Measurements from ENCODE around the gene RNF32.

- TF ChIP-seq CTCF (IDR thresholded peaks at IDR 0.05), result no peak
- TF ChIP-seq MAX (CRISPR knock-in tag; IDR thresholded peaks at IDR 0.05), result no peak
- no peak for TF ChIP-seq ZNF281 (CRISPR knock-in tag; IDR thresholded peaks at IDR 0.05)
- TF ChIP-seq, protein P1, sequence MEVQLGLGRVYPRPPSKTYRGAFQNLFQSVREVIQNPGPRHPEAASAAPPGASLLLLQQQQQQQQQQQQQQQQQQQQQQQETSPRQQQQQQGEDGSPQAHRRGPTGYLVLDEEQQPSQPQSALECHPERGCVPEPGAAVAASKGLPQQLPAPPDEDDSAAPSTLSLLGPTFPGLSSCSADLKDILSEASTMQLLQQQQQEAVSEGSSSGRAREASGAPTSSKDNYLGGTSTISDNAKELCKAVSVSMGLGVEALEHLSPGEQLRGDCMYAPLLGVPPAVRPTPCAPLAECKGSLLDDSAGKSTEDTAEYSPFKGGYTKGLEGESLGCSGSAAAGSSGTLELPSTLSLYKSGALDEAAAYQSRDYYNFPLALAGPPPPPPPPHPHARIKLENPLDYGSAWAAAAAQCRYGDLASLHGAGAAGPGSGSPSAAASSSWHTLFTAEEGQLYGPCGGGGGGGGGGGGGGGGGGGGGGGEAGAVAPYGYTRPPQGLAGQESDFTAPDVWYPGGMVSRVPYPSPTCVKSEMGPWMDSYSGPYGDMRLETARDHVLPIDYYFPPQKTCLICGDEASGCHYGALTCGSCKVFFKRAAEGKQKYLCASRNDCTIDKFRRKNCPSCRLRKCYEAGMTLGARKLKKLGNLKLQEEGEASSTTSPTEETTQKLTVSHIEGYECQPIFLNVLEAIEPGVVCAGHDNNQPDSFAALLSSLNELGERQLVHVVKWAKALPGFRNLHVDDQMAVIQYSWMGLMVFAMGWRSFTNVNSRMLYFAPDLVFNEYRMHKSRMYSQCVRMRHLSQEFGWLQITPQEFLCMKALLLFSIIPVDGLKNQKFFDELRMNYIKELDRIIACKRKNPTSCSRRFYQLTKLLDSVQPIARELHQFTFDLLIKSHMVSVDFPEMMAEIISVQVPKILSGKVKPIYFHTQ (CRISPR knock-in tag; IDR thresholded peaks at IDR 0.05), result no peak
- TF ChIP-seq TEAD4 (CRISPR knock-in tag; IDR thresholded peaks at IDR 0.05), result no peak
- TF ChIP-seq OVOL2 (CRISPR knock-in tag; IDR thresholded peaks at IDR 0.05; ENCODE audit: borderline replicate concordance), result no peak
- no peak for TF ChIP-seq ETV6 (CRISPR knock-in tag; IDR thresholded peaks at IDR 0.05)
Measured at GRCh38 chr7:156673902-156674301, 33.3 kb downstream of the RNF32 start.

All from WTC11 (cell line).